Gastroesophageal sphincter (tissue), 4 donors: ENCODE data around the gene ADD3. TPM values are rescaled to one million over a fixed set of nuclear protein-coding genes. Genes with fewer than 3 reads are reported as not detected.

ENCODE experiments used
- ATAC-seq: fragments of 150-250 bp; one replicate; pipeline ENCODE4 v1.9.1; 2016; ENCODE audit warnings: mild to moderate bottlenecking, moderate library complexity
- H3K27ac ChIP-seq, 4 donors: fragments of 200-600 bp; sonication (generic) in 3 of 4; 1 replicate in 3 of 4; 2 replicates in 1 of 4; pipeline ENCODE4 v1.5.1; 2016 to 2019
- H3K27me3 ChIP-seq: fragments of 200-600 bp; sonication (generic); one replicate; pipeline ENCODE4 v1.5.1; 2019
- H3K36me3 ChIP-seq, 2 donors: fragments of 200-600 bp; sonication (generic); one replicate each; pipeline ENCODE4 v1.5.1; 2019; ENCODE audit warnings: control low read depth in 1 of 2
- H3K4me1 ChIP-seq, 3 donors: fragments of 200-600 bp; sonication (generic); 1 replicate in 2 of 3; 2 replicates in 1 of 3; pipeline ENCODE4 v1.5.1; 2016 to 2019; ENCODE audit warnings: control low read depth in 2 of 3
- H3K4me3 ChIP-seq, 2 donors: fragments of 200-600 bp; sonication (generic); one replicate each; pipeline ENCODE4 v1.5.1; 2019; ENCODE audit warnings: mild to moderate bottlenecking in 1 of 2, moderate library complexity in 1 of 2
- H3K9me3 ChIP-seq, 3 donors: fragments of 200-600 bp; sonication (generic); one replicate each; pipeline ENCODE4 v1.5.1; 2017 to 2019; ENCODE audit warnings: control low read depth in 2 of 3
- CTCF ChIP-seq, 4 experiments: fragments of 200-600 bp in 2 of 4; fragments of 450-650 bp in 2 of 4; sonication (generic) in 1 of 4; IDR thresholded peaks; one replicate each; pipeline ENCODE4 v1.5.1; 2017 to 2019; ENCODE audit warnings: antibody characterized with exemption in 4 of 4, mild to moderate bottlenecking in 2 of 4, moderate library complexity in 2 of 4
- EP300 ChIP-seq: sonication (generic); formaldehyde crosslinking; IDR thresholded peaks from one replicate; pipeline ENCODE4 v1.6.1; 2017; ENCODE audit warnings: antibody characterized with exemption, mild to moderate bottlenecking
- POLR2A ChIP-seq, 2 donors: fragments of 450-650 bp; IDR thresholded peaks; one replicate each; pipeline ENCODE4 v1.6.1; 2017; ENCODE audit warnings: antibody characterized with exemption in 2 of 2, mild to moderate bottlenecking in 2 of 2, moderate library complexity in 1 of 2
- POLR2AphosphoS5 ChIP-seq: sonication (generic); formaldehyde crosslinking; IDR thresholded peaks from one replicate; pipeline ENCODE4 v1.6.1; 2017; ENCODE audit warnings: antibody characterized with exemption
- WGBS, 2 donors: methylation state at CpG; one replicate each; pipeline ENCODE4 v1.1.5; 2018; ENCODE audit warnings: low coverage in 1 of 2; 5-methylcytosine and 5-hydroxymethylcytosine counted together
- small RNA-seq, 4 donors: library from RNA; depleted of rRNA; stranded (forward); fragments of <200 nt; gene quantifications; one replicate each; pipeline ENCODE3, GENCODE V24; 2016
- total RNA-seq, 4 donors: library from RNA; depleted of rRNA; stranded (reverse); fragments of >200 nt; gene quantifications; one replicate each; pipeline ENCODE4 v1.1.0, GENCODE V29; 2016

ADD3 gene
- total RNA-seq, 4 donors from 2014 or later = 50.3 to 277 (median 118) TPM

GRCh38 chr10:110184398-110184797 is 176.6 kb downstream of the ADD3 start:
- H3K4me3 ChIP-seq = no peak overlapping the region
- WGBS, 2 donors = 57 to 70% methylated on average over 2 to 4 of the region's 6 CpGs
- H3K9me3 ChIP-seq = no peaks in the 10 kb centered on the region
- ATAC-seq = no peak
- no peaks in the 10 kb centered on the region for H3K27me3 ChIP-seq
- no peak for TF ChIP-seq EP300
- TF ChIP-seq POLR2A (IDR thresholded peaks at IDR 0.05) = no peak
- no peak for TF ChIP-seq POLR2AphosphoS5
- no peak for TF ChIP-seq CTCF (IDR thresholded peaks at IDR 0.05)
- H3K27ac ChIP-seq = no peak overlapping the region
- no peaks in the 10 kb centered on the region for H3K4me1 ChIP-seq
- H3K36me3 ChIP-seq = no peaks in the 10 kb centered on the region

Small RNA genes lying within 50 kb of the gene (small RNA-seq; reads per million reads assigned to genes)
- 0 reads per million in 4 donors for gene SNRPGP12

Other genes with a start within 250 kb of the ADD3 start
- gene XPNPEP1, start 84.5 kb upstream of the ADD3 start, total RNA-seq = 10 to 100 TPM; 35.5 to 58.0 (median 52.1) TPM
- 100 to 1,000 TPM; 103 to 279 (median 218) TPM for gene MXI1, start 199.6 kb downstream of the ADD3 start, total RNA-seq